GM18511 (cell line): ENCODE measurements around the gene USP48.

Source experiments
- ATAC-seq: cut with Tn5 transposase; IDR thresholded peaks from one replicate; pipeline ENCODE4 v1.9.1; 2021; ENCODE audit warnings: mild to moderate bottlenecking, moderate library complexity; ENCODE audit not compliant: unreplicated experiment

USP48 gene

GRCh38 chr1:21669258-21670058, 113.5 kb downstream of the USP48 start, which contains the start of gene RAP1GAP:
TSS of gene RAP1GAP (minus strand) at chr1:21669357. CDS start at chr1:21620032, 49,325 bp downstream.
- ATAC-seq = no peak

- ATAC-seq = no peak
These were observed 114.0 kb downstream of the USP48 start for GRCh38 chr1:21668951-21669257.

- no peak for ATAC-seq
These were observed 114.6 kb downstream of the USP48 start for GRCh38 chr1:21668232-21668950.

GRCh38 chr1:21667348-21668231, 115.4 kb downstream of the USP48 start:
- ATAC-seq = no peak

- ATAC-seq = no peak
These were observed 116.2 kb downstream of the USP48 start for GRCh38 chr1:21666576-21667320.

GRCh38 chr1:21665711-21666575, 117.0 kb downstream of the USP48 start:
- ATAC-seq = no peak

GRCh38 chr1:21664806-21665588, 118.0 kb downstream of the USP48 start:
- no peak for ATAC-seq

- no peak for ATAC-seq
These were observed 118.8 kb downstream of the USP48 start for GRCh38 chr1:21663951-21664805.

GRCh38 chr1:21663248-21663950, 119.5 kb downstream of the USP48 start:
- ATAC-seq = no peak

- no peak for ATAC-seq
These were observed 120.3 kb downstream of the USP48 start for GRCh38 chr1:21662426-21663247.

- ATAC-seq = no peak
These were observed 121.1 kb downstream of the USP48 start for GRCh38 chr1:21661886-21662285.

GRCh38 chr1:21659924-21660326, 123.0 kb downstream of the USP48 start:
- no peak for ATAC-seq

- ATAC-seq = no peak
These were observed 123.6 kb downstream of the USP48 start for GRCh38 chr1:21659099-21659923.

GRCh38 chr1:21657456-21658190, 125.3 kb downstream of the USP48 start:
- no peak for ATAC-seq

- ATAC-seq = no peak
These were observed 127.2 kb downstream of the USP48 start for GRCh38 chr1:21655748-21656147.
